ENCODE data around the gene ATP8A2. TPM values are rescaled to one million over a fixed set of nuclear protein-coding genes. Genes with fewer than 3 reads are reported as not detected.
A peak's percentile ranks its signal among the peaks of the same experiment; 100 is the strongest.

ATP8A2 gene
- total and polyA plus RNA-seq, 2 of the 8 experiments (the other 6 are each of a cell fraction or from before 2014, with no cell fraction given), result 2.4 to 8.3 TPM

DNA sequence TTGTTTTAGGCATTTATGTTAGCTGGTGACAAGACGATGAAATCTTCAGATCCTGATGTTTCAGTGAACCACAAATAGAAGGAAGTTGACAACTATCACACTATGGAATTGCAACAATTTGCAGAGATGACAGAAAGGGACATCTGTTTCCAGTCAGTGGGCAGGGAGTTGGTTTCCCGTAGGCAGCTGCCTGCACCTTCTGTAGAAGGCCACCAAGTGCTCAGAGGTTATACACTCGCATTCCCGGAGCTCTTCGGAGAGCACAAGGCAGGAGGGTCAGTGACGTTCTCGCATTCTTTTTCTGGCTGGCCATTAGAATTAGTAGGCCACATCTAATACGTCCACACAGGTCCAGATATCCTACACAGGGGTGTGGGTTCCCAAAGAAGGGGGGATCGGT lies 550.6 kb downstream of the ATP8A2 start:
- FAIRE-seq, result no peak
- POLR2A ChIA-PET (ENCODE audit: partially characterized antibody), result no interaction called here
- TF ChIP-seq CBX8 (IDR thresholded peaks at IDR 0.05; ENCODE audit: borderline replicate concordance, low read depth, low read length) (no peak), EZH2 (IDR thresholded peaks at IDR 0.05; ENCODE audit: low read depth, low read length, severe bottlenecking) (no peak), CEBPB (IDR thresholded peaks at IDR 0.05; ENCODE audit: low read depth, low read length) (no peak), BCL11A (IDR thresholded peaks at IDR 0.05; ENCODE audit: low read depth in 2 of 2, low read length in 2 of 2) (no peak), KDM1A (IDR thresholded peaks at IDR 0.05; ENCODE audit: borderline replicate concordance, low read length) (no peak), GABPA (IDR thresholded peaks at IDR 0.05; ENCODE audit: borderline replicate concordance, insufficient read depth, low read length) (no peak), SAP30 (IDR thresholded peaks at IDR 0.05; ENCODE audit: insufficient read depth, insufficient replicate concordance, low read length) (no peak), KDM5A (IDR thresholded peaks at IDR 0.05; ENCODE audit: low read length) (no peak), SIRT6 (IDR thresholded peaks at IDR 0.05; ENCODE audit: low read length) (no peak), CHD2 (IDR thresholded peaks at IDR 0.05; ENCODE audit: low read length) (no peak)
- TF ChIP-seq, protein P1, sequence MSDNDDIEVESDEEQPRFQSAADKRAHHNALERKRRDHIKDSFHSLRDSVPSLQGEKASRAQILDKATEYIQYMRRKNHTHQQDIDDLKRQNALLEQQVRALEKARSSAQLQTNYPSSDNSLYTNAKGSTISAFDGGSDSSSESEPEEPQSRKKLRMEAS (IDR thresholded peaks at IDR 0.05), result no peak
- TF ChIP-seq, protein P2, sequence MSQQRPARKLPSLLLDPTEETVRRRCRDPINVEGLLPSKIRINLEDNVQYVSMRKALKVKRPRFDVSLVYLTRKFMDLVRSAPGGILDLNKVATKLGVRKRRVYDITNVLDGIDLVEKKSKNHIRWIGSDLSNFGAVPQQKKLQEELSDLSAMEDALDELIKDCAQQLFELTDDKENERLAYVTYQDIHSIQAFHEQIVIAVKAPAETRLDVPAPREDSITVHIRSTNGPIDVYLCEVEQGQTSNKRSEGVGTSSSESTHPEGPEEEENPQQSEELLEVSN (IDR thresholded peaks at IDR 0.05), result no peak
- TF ChIP-seq, protein P3, sequence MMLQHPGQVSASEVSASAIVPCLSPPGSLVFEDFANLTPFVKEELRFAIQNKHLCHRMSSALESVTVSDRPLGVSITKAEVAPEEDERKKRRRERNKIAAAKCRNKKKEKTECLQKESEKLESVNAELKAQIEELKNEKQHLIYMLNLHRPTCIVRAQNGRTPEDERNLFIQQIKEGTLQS (IDR thresholded peaks at IDR 0.05; ENCODE audit: insufficient read depth, low read depth, low read length), result no peak

More for the DNA sequence above, 550.6 kb downstream of the ATP8A2 start:
- Histone ChIP-seq H3K18ac (ENCODE audit: extremely low read depth, low read length) (peak overlapping the region; percentile 2; the same call in 1 of the 2 replicates), H3K23me2 (ENCODE audit: low read depth, low read length) (no peaks in the 10 kb centered on the region), H2BK5ac (ENCODE audit: low read depth, low read length) (peak overlapping the region; percentile 27; the same call in 1 of the 2 replicates), H2BK120ac (replicated peaks; ENCODE audit: low read depth, low read length) (no peak overlapping the region), H3K14ac (ENCODE audit: insufficient read length) (no peak overlapping the region), H3K27ac (ENCODE audit: low read depth, low read length) (no peak overlapping the region), H3K23ac (ENCODE audit: insufficient read length) (no peak overlapping the region), H2AFZ (ENCODE audit: low read length) (no peak overlapping the region), H4K91ac (replicated peaks; ENCODE audit: insufficient read length, low read length) (peak overlapping the region; percentile 12), H3K36me3 (ENCODE audit: control insufficient read depth in 2 of 4, insufficient read depth in 4 of 4, low read length in 3 of 4) (no peaks in the 10 kb centered on the region), H3K9ac (replicated peaks in 1 of 4; ENCODE audit: extremely low read depth in 1 of 4, low read depth in 3 of 4, low read length in 3 of 4) (no peak overlapping the region), H3K79me2 (ENCODE audit: control insufficient read depth in 1 of 2, insufficient read depth in 2 of 2, low read length in 2 of 2) (no peaks in the 10 kb centered on the region), H4K5ac (ENCODE audit: insufficient read length, low read depth, low read length) (no peak overlapping the region), H4K20me1 (replicated peaks in 1 of 2; ENCODE audit: control insufficient read depth in 1 of 2, insufficient read depth in 2 of 2, low read length in 2 of 2) (no peaks in the 10 kb centered on the region), H3K4ac (replicated peaks; ENCODE audit: insufficient read length, low read depth, low read length) (no peak overlapping the region), H2BK12ac (ENCODE audit: low read depth, low read length) (0 out of 2 replicates have a peak overlapping the region, but pooled peaks have one; percentile 7), H2AK5ac (ENCODE audit: low read depth, low read length) (no peak overlapping the region), H3K9me3 (ENCODE audit: insufficient read depth in 2 of 2, low read depth in 1 of 2, low read length in 1 of 2) (no peaks in the 10 kb centered on the region), H3K4me3 (ENCODE audit: extremely low read depth in 1 of 4, insufficient read depth in 2 of 4, low read depth in 3 of 4, low read length in 4 of 4) (no peak overlapping the region), H3K79me1 (ENCODE audit: low read depth, low read length) (no peaks in the 10 kb centered on the region), H2BK20ac (ENCODE audit: low read length) (peak overlapping the region; percentile 2; the same call in 1 of the 2 replicates), H4K8ac (ENCODE audit: extremely low read depth, insufficient read depth, low read length) (no peak overlapping the region), H3K4me1 (replicated peaks in 1 of 4; ENCODE audit: control insufficient read depth in 3 of 4, insufficient read depth in 4 of 4, low read length in 3 of 4) (peaks cover 5 to 12% (median 8%) of the 10 kb centered on the region in 4 experiments), H3K56ac (replicated peaks; ENCODE audit: insufficient read length, low read depth, low read length) (no peak overlapping the region), H3K27me3 (replicated peaks in 1 of 4; ENCODE audit: control insufficient read depth in 3 of 4, extremely low read depth in 1 of 4, insufficient read depth in 3 of 4, low read length in 3 of 4) (peaks cover 0 to 1% (median 0%) of the 10 kb centered on the region in 4 experiments; a peak in 1 of 7 replicates), H2BK15ac (ENCODE audit: low read length) (peak overlapping the region; percentile 25; the same call in 1 of the 2 replicates), H3K4me2 (ENCODE audit: insufficient read depth in 1 of 2, low read depth in 2 of 2, low read length in 2 of 2) (no peak overlapping the region)
- DNase-seq (ENCODE audit: low read depth in 1 of 2, low spot score in 2 of 2), result no peak
- 77% methylated on average over 9 of the region's 9 CpGs; no CpG with 5 or more reads in 1 of the 2 experiments for WGBS, 2 experiments (ENCODE audit: extremely low coverage in 1 of 2, insufficient coverage in 1 of 2, insufficient read length in 1 of 2, insufficient replicate concordance in 2 of 2, low coverage in 1 of 2, low lambda C conversion rate in 2 of 2, missing lambda C conversion rate in 1 of 2)
- CTCF ChIA-PET (ENCODE audit: partially characterized antibody), result no interaction called here

Data from H1 (cell line).